ENCODE results near the gene NDUFS8.
A peak's percentile ranks its signal among the peaks of the same experiment; 100 is the strongest.
"Not testable (repeated sequence)": the region's sequence is repeated elsewhere in the genome, so short reads cannot be mapped to it uniquely, and the experiment has no call there.

The NDUFS8 gene

GRCh38 chr11:67991347-67992121 is 38.9 kb upstream of the NDUFS8 start:
- H3K27ac ChIP-seq (ENCODE audit: insufficient read depth in 1 of 2, low read depth in 1 of 2, low read length in 2 of 2, poor library complexity in 1 of 2, severe bottlenecking in 2 of 2); H3K36me3 ChIP-seq (ENCODE audit: control insufficient read depth in 4 of 4, insufficient read depth in 4 of 4, low read length in 3 of 4); CTCF ChIA-PET; H3K27me3 ChIP-seq (replicated peaks in 2 of 5; ENCODE audit: control insufficient read depth in 4 of 5, insufficient read depth in 5 of 5, low read length in 4 of 5); DNase-seq; H3K9me3 ChIP-seq (ENCODE audit: control extremely low read depth in 1 of 5, control insufficient read depth in 4 of 5, insufficient read depth in 2 of 5, low read depth in 1 of 5, low read length in 4 of 5); POLR2A ChIA-PET; H3K4me3 ChIP-seq (ENCODE audit: control insufficient read depth in 1 of 7, extremely low read depth in 1 of 7, insufficient read depth in 4 of 7, low read depth in 2 of 7, low read length in 6 of 7); H3K4me1 ChIP-seq (ENCODE audit: control extremely low read depth in 1 of 4, control insufficient read depth in 4 of 4, insufficient read depth in 4 of 4, low read length in 3 of 4): not testable (repeated sequence)
- WGBS (ENCODE audit: insufficient coverage), result 79% methylated on average over 23 of the region's 70 CpGs

DNA sequence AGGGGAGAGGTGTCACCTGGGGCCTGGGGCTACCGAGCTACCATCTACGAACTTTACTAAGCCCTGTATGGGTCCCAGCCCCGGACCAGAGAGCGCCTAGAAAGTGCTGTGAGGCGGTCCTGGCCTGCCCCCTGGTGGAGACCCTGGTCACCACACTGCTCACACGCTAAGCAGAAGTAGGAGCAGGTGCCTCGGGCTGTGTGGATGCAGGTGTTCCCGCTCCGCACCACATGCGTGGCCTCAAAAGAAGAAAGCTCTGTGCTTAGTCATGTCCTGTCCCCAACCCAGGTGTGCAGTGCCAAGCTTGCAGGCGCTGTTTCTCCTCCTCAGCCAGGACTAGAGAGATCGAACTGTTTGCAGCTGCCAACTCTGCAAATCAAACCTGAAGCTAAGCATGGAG is 36.7 kb upstream of the NDUFS8 start:
- CTCF ChIA-PET, result interaction anchor here (0.9 to 1.7 kb wide), 4 partner anchors 9 to 15 kb away, joined by 3 to 4 read pairs (median 4); no protein-coding TSS in a partner anchor
- H3K36me3 ChIP-seq (ENCODE audit: control insufficient read depth in 4 of 4, insufficient read depth in 4 of 4, low read length in 3 of 4); POLR2A ChIA-PET; H3K27ac ChIP-seq (ENCODE audit: insufficient read depth in 1 of 2, low read depth in 1 of 2, low read length in 2 of 2, poor library complexity in 1 of 2, severe bottlenecking in 2 of 2); H3K4me3 ChIP-seq (ENCODE audit: control insufficient read depth in 1 of 7, extremely low read depth in 1 of 7, insufficient read depth in 4 of 7, low read depth in 2 of 7, low read length in 6 of 7); H3K9me3 ChIP-seq (ENCODE audit: control extremely low read depth in 1 of 5, control insufficient read depth in 4 of 5, insufficient read depth in 2 of 5, low read depth in 1 of 5, low read length in 4 of 5); H3K27me3 ChIP-seq (replicated peaks in 2 of 5; ENCODE audit: control insufficient read depth in 4 of 5, insufficient read depth in 5 of 5, low read length in 4 of 5): not testable (repeated sequence)
- peaks cover 0 to 24% (median 11%) of the 10 kb centered on the region in 4 experiments for H3K4me1 ChIP-seq (ENCODE audit: control extremely low read depth in 1 of 4, control insufficient read depth in 4 of 4, insufficient read depth in 4 of 4, low read length in 3 of 4)
- 21% methylated on average over 4 of the region's 12 CpGs for WGBS (ENCODE audit: insufficient coverage)
- peak; percentile 47 to 94 (median 84) for DNase-seq

DNA sequence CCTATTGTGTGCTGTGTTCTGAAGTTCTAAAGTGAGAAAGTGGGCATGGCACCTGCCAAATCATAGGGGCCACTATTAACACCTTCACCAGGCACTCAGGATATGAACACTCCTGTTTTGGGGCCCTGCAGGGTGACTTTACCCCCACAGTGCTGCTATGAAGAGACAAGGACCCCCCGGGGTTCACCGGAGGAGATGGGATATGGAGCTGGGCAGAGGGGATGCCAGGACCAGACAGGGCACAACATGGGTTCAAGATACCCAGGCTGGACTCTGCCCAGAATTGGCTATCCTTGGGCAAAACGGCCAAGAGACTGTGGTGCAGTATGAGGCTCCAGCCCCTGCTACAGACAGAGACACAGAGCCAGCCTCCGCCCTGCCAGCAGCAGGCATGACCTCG is 36.1 kb upstream of the NDUFS8 start:
- H3K27ac ChIP-seq (ENCODE audit: insufficient read depth in 1 of 2, low read depth in 1 of 2, low read length in 2 of 2, poor library complexity in 1 of 2, severe bottlenecking in 2 of 2); H3K36me3 ChIP-seq (ENCODE audit: control insufficient read depth in 4 of 4, insufficient read depth in 4 of 4, low read length in 3 of 4); POLR2A ChIA-PET; H3K4me3 ChIP-seq (ENCODE audit: control insufficient read depth in 1 of 7, extremely low read depth in 1 of 7, insufficient read depth in 4 of 7, low read depth in 2 of 7, low read length in 6 of 7); DNase-seq; H3K9me3 ChIP-seq (ENCODE audit: control extremely low read depth in 1 of 5, control insufficient read depth in 4 of 5, insufficient read depth in 2 of 5, low read depth in 1 of 5, low read length in 4 of 5); H3K27me3 ChIP-seq (replicated peaks in 2 of 5; ENCODE audit: control insufficient read depth in 4 of 5, insufficient read depth in 5 of 5, low read length in 4 of 5): not testable (repeated sequence)
- peaks cover 0 to 29% (median 11%) of the 10 kb centered on the region in 4 experiments for H3K4me1 ChIP-seq (ENCODE audit: control extremely low read depth in 1 of 4, control insufficient read depth in 4 of 4, insufficient read depth in 4 of 4, low read length in 3 of 4)
- CTCF ChIA-PET, result interaction anchor here (0.9 to 1.7 kb wide), 4 partner anchors 8 to 14 kb away, joined by 3 to 4 read pairs (median 4); no protein-coding TSS in a partner anchor
- WGBS (ENCODE audit: insufficient coverage), result 94% methylated on average over 2 of the region's 5 CpGs

DNA sequence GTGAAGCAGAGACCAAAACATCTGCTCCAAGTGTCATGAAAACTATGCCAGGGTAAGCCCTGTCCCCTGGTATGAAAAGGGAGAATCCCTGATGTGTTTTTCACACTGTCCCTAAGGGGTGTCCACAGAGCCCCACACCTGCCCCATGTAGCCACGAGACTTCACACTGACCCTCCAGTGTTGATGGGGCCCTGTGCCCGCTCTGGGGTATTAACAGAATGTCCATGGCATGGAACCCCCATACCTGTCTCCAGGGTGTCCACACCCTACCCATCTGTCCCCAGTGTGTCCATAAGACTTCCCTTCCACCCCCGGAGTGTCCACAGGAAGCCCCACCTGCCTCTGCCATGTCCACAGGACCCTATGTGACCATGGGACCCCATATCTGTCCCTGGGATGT is 35.4 kb upstream of the NDUFS8 start:
- H3K9me3 ChIP-seq (ENCODE audit: control extremely low read depth in 1 of 5, control insufficient read depth in 4 of 5, insufficient read depth in 2 of 5, low read depth in 1 of 5, low read length in 4 of 5); POLR2A ChIA-PET: not testable (repeated sequence)
- CTCF ChIA-PET, result interaction anchor here (1.7 kb wide), 1 partner anchor 14 kb away, joined by 4 read pairs; no protein-coding TSS in a partner anchor

GRCh38 chr11:67995579-67995978 is 34.9 kb upstream of the NDUFS8 start:
- DNase-seq; H3K4me3 ChIP-seq (ENCODE audit: control insufficient read depth in 1 of 7, extremely low read depth in 1 of 7, insufficient read depth in 4 of 7, low read depth in 2 of 7, low read length in 6 of 7); H3K27me3 ChIP-seq (replicated peaks in 2 of 5; ENCODE audit: control insufficient read depth in 4 of 5, insufficient read depth in 5 of 5, low read length in 4 of 5); POLR2A ChIA-PET; H3K9me3 ChIP-seq (ENCODE audit: control extremely low read depth in 1 of 5, control insufficient read depth in 4 of 5, insufficient read depth in 2 of 5, low read depth in 1 of 5, low read length in 4 of 5); H3K36me3 ChIP-seq (ENCODE audit: control insufficient read depth in 4 of 4, insufficient read depth in 4 of 4, low read length in 3 of 4); H3K27ac ChIP-seq (ENCODE audit: insufficient read depth in 1 of 2, low read depth in 1 of 2, low read length in 2 of 2, poor library complexity in 1 of 2, severe bottlenecking in 2 of 2): not testable (repeated sequence)
- WGBS (ENCODE audit: insufficient coverage), result 95% methylated on average over 7 of the region's 14 CpGs
- CTCF ChIA-PET, result interaction anchor here (1.7 kb wide), 1 partner anchor 14 kb away, joined by 4 read pairs; no protein-coding TSS in a partner anchor
- H3K4me1 ChIP-seq (ENCODE audit: control extremely low read depth in 1 of 4, control insufficient read depth in 4 of 4, insufficient read depth in 4 of 4, low read length in 3 of 4), result peaks cover 0 to 38% (median 11%) of the 10 kb centered on the region in 4 experiments

More for the DNA sequence above, 35.4 kb upstream of the NDUFS8 start:
- 100% methylated on average over 1 of the region's 3 CpGs for WGBS (ENCODE audit: insufficient coverage)
- not testable (repeated sequence) for H3K4me3 ChIP-seq (ENCODE audit: control insufficient read depth in 1 of 7, extremely low read depth in 1 of 7, insufficient read depth in 4 of 7, low read depth in 2 of 7, low read length in 6 of 7); H3K27me3 ChIP-seq (replicated peaks in 2 of 5; ENCODE audit: control insufficient read depth in 4 of 5, insufficient read depth in 5 of 5, low read length in 4 of 5); H3K27ac ChIP-seq (ENCODE audit: insufficient read depth in 1 of 2, low read depth in 1 of 2, low read length in 2 of 2, poor library complexity in 1 of 2, severe bottlenecking in 2 of 2); H3K36me3 ChIP-seq (ENCODE audit: control insufficient read depth in 4 of 4, insufficient read depth in 4 of 4, low read length in 3 of 4); DNase-seq
- peaks cover 0 to 36% (median 11%) of the 10 kb centered on the region in 4 experiments for H3K4me1 ChIP-seq (ENCODE audit: control extremely low read depth in 1 of 4, control insufficient read depth in 4 of 4, insufficient read depth in 4 of 4, low read length in 3 of 4)

- WGBS (ENCODE audit: insufficient coverage), result 93% methylated on average over 2 of the region's 13 CpGs
- Histone ChIP-seq H3K27ac (ENCODE audit: insufficient read depth in 1 of 2, low read depth in 1 of 2, low read length in 2 of 2, poor library complexity in 1 of 2, severe bottlenecking in 2 of 2) (no peak overlapping the region), H3K27me3 (replicated peaks in 2 of 5; ENCODE audit: control insufficient read depth in 4 of 5, insufficient read depth in 5 of 5, low read length in 4 of 5) (no peaks in the 10 kb centered on the region), H3K4me3 (ENCODE audit: control insufficient read depth in 1 of 7, extremely low read depth in 1 of 7, insufficient read depth in 4 of 7, low read depth in 2 of 7, low read length in 6 of 7) (no peak overlapping the region), H3K9me3 (ENCODE audit: control extremely low read depth in 1 of 5, control insufficient read depth in 4 of 5, insufficient read depth in 2 of 5, low read depth in 1 of 5, low read length in 4 of 5) (no peaks in the 10 kb centered on the region), H3K4me1 (ENCODE audit: control extremely low read depth in 1 of 4, control insufficient read depth in 4 of 4, insufficient read depth in 4 of 4, low read length in 3 of 4) (peaks cover 0 to 40% (median 11%) of the 10 kb centered on the region in 4 experiments), H3K36me3 (ENCODE audit: control insufficient read depth in 4 of 4, insufficient read depth in 4 of 4, low read length in 3 of 4) (peaks cover 0 to 3% (median 0%) of the 10 kb centered on the region in 4 experiments)
- POLR2A ChIA-PET, result no interaction called here
- CTCF ChIA-PET, result no interaction called here
- no peak for DNase-seq
These were observed 34.4 kb upstream of the NDUFS8 start for GRCh38 chr11:67996051-67996450.

DNA sequence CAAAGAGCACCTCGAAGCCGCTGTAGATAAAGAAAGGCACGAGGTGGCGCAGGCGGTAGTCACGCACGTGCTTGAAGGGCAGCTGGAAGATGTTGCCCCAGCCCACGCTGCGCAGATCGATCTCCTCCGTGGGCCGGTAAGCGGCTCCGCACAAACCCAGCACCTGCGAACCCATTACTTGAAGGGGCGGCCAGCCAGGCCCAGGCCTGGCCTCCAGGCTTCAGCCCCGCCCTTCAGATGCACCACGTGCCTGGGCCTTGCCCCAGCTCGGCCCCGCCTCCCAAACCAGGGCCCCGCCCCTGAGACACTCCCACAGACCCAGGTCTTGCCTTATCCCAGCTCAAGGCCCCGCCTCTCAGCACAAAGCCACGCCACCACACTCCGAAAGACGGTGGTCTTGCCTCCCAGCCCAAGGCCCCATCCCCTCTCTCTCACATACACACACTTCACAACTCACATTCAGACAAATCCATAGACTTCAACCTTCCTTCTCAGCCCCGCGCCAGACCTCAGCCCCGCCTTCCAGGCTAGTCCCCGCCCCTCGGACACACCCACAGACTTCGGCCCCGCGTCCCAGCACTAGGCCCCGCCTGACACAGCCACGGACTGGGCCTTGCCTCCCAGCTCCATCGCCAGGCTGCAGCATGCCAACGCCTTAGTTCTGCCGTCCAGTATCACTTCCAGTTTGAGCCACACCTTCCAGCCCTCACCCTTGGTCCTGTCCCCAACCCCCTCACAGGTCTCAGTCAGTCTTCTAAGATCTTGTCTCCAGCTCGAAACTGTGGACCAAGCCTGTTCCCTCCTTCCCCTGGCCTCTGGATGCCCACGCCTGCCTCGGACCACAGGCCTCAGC is 33.6 kb upstream of the NDUFS8 start:
- ChIA-PET CTCF (no interaction called here), POLR2A (no interaction called here)
- Histone ChIP-seq H3K36me3 (ENCODE audit: control insufficient read depth in 4 of 4, insufficient read depth in 4 of 4, low read length in 3 of 4) (peaks cover 0 to 3% (median 0%) of the 10 kb centered on the region in 4 experiments), H3K9me3 (ENCODE audit: control extremely low read depth in 1 of 5, control insufficient read depth in 4 of 5, insufficient read depth in 2 of 5, low read depth in 1 of 5, low read length in 4 of 5) (no peaks in the 10 kb centered on the region), H3K4me1 (ENCODE audit: control extremely low read depth in 1 of 4, control insufficient read depth in 4 of 4, insufficient read depth in 4 of 4, low read length in 3 of 4) (peaks cover 0 to 40% (median 11%) of the 10 kb centered on the region in 4 experiments), H3K4me3 (ENCODE audit: control insufficient read depth in 1 of 7, extremely low read depth in 1 of 7, insufficient read depth in 4 of 7, low read depth in 2 of 7, low read length in 6 of 7) (no peak overlapping the region), H3K27ac (ENCODE audit: insufficient read depth in 1 of 2, low read depth in 1 of 2, low read length in 2 of 2, poor library complexity in 1 of 2, severe bottlenecking in 2 of 2) (no peak overlapping the region), H3K27me3 (replicated peaks in 2 of 5; ENCODE audit: control insufficient read depth in 4 of 5, insufficient read depth in 5 of 5, low read length in 4 of 5) (no peaks in the 10 kb centered on the region)
- peak in 2 of 3 donors; percentile 37 to 49 for DNase-seq
- WGBS (ENCODE audit: insufficient coverage), result 88% methylated on average over 37 of the region's 41 CpGs

All from common myeloid progenitor, CD34-positive (primary cell).